ENCODE data around the gene COL4A6. TPM values are rescaled to one million over a fixed set of nuclear protein-coding genes. Genes with fewer than 3 reads are reported as not detected.
A peak's percentile ranks its signal among the peaks of the same experiment; 100 is the strongest.

Gene COL4A6
- total RNA-seq, 1 donor from 2014 or later, result 40.5 TPM

GRCh38 chrX:108177351-108178142 lies 260.7 kb downstream of the COL4A6 start:
- peak overlapping the region; percentile 69 for H3K4me2 ChIP-seq
- peak overlapping the region; percentile 39 for H3K4me3 Mint-ChIP-seq
- no peaks in the 10 kb centered on the region for H3K9me3 ChIP-seq (ENCODE audit: low read depth)
- no peaks in the 10 kb centered on the region for H3K79me2 ChIP-seq (ENCODE audit: low read depth)
- no peaks in the 10 kb centered on the region for H3K36me3 ChIP-seq
- TF ChIP-seq EZH2phosphoT487 (IDR thresholded peaks at IDR 0.05) (peak; percentile 66), CTCF (IDR thresholded peaks at IDR 0.05) (no peak), EZH2 (IDR thresholded peaks at IDR 0.05) (no peak)
- H3K4me1 ChIP-seq, result peaks cover 31% of the 10 kb centered on the region
- H2AFZ ChIP-seq (replicated peaks), result no peak overlapping the region
- H4K20me1 ChIP-seq (ENCODE audit: low read depth), result peaks cover 14% of the 10 kb centered on the region
- peaks cover 37% of the 10 kb centered on the region for H3F3A ChIP-seq (ENCODE audit: low read depth)
- H3K27ac Mint-ChIP-seq, result peak overlapping the region; percentile 100
- H3K4me3 ChIP-seq, result no peak overlapping the region
- H3K9me3 Mint-ChIP-seq, result peaks cover under 1% of the 10 kb centered on the region
- H3K9ac ChIP-seq, result no peak overlapping the region
- peaks cover 72% of the 10 kb centered on the region for H3K4me1 Mint-ChIP-seq
- H3K36me3 Mint-ChIP-seq, result peaks cover 46% of the 10 kb centered on the region
- no peaks in the 10 kb centered on the region for H3K27me3 ChIP-seq
- peak; percentile 88 for DNase-seq (ENCODE audit: low spot score)
- H3K27ac ChIP-seq, result peak overlapping the region; percentile 96
- H3K27me3 Mint-ChIP-seq (ENCODE audit: insufficient read depth, low read depth), result peaks cover 16% of the 10 kb centered on the region

DNA sequence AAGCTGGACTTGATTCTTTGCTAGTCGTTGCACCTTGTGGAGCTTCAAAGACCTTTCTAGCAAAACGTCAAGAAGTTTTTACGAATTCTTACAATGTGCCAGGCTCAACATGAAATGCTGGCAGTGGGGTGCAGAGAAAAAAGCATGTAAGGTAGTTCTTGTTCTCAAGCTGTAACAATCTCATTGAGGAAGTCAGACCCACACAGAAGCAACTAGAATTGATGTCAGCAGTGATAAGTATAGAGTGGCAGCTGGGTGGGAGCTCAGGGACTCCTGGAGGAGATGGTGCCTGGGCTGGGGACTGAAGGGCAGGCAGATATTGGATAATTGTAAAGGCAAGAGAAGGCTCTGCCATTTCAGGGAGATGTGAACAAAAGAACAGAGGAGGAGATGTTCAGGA lies 264.3 kb downstream of the COL4A6 start:
- DNase-seq (ENCODE audit: low spot score), result no peak
- Mint-ChIP-seq H3K4me1 (peaks cover 51% of the 10 kb centered on the region), H3K9me3 (peaks cover 12% of the 10 kb centered on the region), H3K27ac (peak overlapping the region; percentile 76), H3K27me3 (ENCODE audit: insufficient read depth, low read depth) (peaks cover 10% of the 10 kb centered on the region), H3K36me3 (peaks cover 44% of the 10 kb centered on the region), H3K4me3 (no peak overlapping the region)
- Histone ChIP-seq H3K9ac (no peak overlapping the region), H3K4me1 (peaks cover 27% of the 10 kb centered on the region), H3F3A (ENCODE audit: low read depth) (peaks cover 36% of the 10 kb centered on the region), H3K79me2 (ENCODE audit: low read depth) (no peaks in the 10 kb centered on the region), H3K9me3 (ENCODE audit: low read depth) (no peaks in the 10 kb centered on the region), H4K20me1 (ENCODE audit: low read depth) (peaks cover 14% of the 10 kb centered on the region), H3K27ac (no peak overlapping the region), H3K4me2 (no peak overlapping the region), H3K36me3 (no peaks in the 10 kb centered on the region), H3K4me3 (no peak overlapping the region), H3K27me3 (no peaks in the 10 kb centered on the region), H2AFZ (replicated peaks) (no peak overlapping the region)
- TF ChIP-seq EZH2 (IDR thresholded peaks at IDR 0.05) (no peak), CTCF (IDR thresholded peaks at IDR 0.05) (no peak), EZH2phosphoT487 (IDR thresholded peaks at IDR 0.05) (no peak)

DNA sequence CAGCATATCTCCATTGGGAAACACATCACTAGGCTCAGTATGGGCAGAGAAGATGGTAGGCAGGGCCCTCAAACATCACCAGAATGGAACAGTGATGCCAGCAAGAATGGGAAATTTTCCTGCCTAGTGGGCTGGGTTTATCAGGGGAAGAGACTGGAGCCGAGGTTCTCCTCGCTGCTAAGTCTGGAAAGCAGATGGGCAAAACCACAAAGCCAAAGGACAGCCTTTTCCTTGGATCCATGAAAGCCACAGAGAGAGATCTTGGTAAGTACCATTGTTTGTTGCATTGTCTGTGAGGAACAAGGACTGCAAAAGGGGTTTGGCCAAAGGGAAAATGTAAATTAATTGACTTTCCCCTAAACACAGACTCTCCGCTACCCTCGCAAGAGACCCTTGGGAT lies 266.6 kb downstream of the COL4A6 start:
- Histone ChIP-seq H3K79me2 (ENCODE audit: low read depth) (no peaks in the 10 kb centered on the region), H3K4me3 (no peak overlapping the region), H2AFZ (replicated peaks) (no peak overlapping the region), H3K4me2 (no peak overlapping the region), H3K4me1 (peaks cover 11% of the 10 kb centered on the region), H3K27me3 (no peaks in the 10 kb centered on the region), H3K27ac (no peak overlapping the region), H3K9ac (no peak overlapping the region), H3F3A (ENCODE audit: low read depth) (peaks cover 14% of the 10 kb centered on the region), H3K9me3 (ENCODE audit: low read depth) (no peaks in the 10 kb centered on the region), H4K20me1 (ENCODE audit: low read depth) (peaks cover 2% of the 10 kb centered on the region), H3K36me3 (no peaks in the 10 kb centered on the region)
- DNase-seq (ENCODE audit: low spot score), result no peak
- peaks cover 12% of the 10 kb centered on the region for H3K9me3 Mint-ChIP-seq
- H3K27ac Mint-ChIP-seq, result no peak overlapping the region
- H3K4me1 Mint-ChIP-seq, result peaks cover 29% of the 10 kb centered on the region
- no peak overlapping the region for H3K4me3 Mint-ChIP-seq
- TF ChIP-seq EZH2 (IDR thresholded peaks at IDR 0.05) (no peak), CTCF (IDR thresholded peaks at IDR 0.05) (no peak), EZH2phosphoT487 (IDR thresholded peaks at IDR 0.05) (no peak)
- peaks cover 53% of the 10 kb centered on the region for H3K36me3 Mint-ChIP-seq
- H3K27me3 Mint-ChIP-seq (ENCODE audit: insufficient read depth, low read depth), result peaks cover 10% of the 10 kb centered on the region

All from neural progenitor cell (in vitro differentiated cells).